GM18519 (cell line): ENCODE results near the gene ZNF709.
"Not testable (repeated sequence)": the region's sequence is repeated elsewhere in the genome, so short reads cannot be mapped to it uniquely, and the experiment has no call there.

Source experiments
- ATAC-seq: cut with Tn5 transposase; IDR thresholded peaks from one replicate; pipeline ENCODE4 v1.9.1; 2021; ENCODE audit warnings: mild to moderate bottlenecking, moderate library complexity; ENCODE audit not compliant: unreplicated experiment, low FRiP score

Gene ZNF709

DNA sequence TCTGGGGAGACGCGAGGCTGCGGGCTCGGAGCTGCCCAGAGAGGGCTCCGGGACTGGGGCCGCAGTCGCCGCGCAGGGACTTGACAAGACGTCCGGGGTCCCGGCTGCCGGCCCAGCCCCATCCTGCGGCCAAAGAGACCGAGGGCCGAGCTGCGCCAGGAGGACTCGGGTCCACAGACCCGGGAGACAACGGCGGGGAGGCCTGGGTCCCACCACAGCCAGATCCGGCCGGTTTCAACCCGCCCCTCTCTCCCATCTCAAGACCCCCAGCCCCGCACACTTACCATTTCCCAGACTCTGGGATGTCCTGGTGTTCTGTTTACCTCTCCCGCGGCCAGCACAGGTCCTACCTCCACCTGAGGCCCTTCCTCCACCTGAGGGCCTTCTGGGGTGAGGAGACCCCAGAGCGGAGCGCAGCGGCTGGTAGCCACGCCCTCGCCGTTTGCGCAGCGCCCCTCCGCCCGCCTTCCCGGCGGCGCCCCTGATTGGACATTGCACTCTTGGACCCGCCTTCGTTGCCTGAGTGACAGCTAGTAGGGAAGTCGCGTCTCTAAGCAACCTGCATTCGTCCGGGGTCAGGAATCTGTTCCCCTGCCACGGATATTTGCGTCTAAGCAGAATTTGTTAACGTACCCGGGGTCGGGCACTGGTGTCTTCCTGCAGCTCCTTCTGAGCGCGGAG lies at the start of gene ZNF709:
Gene ZNF709 (minus strand): TSS at position 446 of the 681 bp plus-strand sequence. CDS start 159 bp downstream, at position 287.
- no peak for ATAC-seq

DNA sequence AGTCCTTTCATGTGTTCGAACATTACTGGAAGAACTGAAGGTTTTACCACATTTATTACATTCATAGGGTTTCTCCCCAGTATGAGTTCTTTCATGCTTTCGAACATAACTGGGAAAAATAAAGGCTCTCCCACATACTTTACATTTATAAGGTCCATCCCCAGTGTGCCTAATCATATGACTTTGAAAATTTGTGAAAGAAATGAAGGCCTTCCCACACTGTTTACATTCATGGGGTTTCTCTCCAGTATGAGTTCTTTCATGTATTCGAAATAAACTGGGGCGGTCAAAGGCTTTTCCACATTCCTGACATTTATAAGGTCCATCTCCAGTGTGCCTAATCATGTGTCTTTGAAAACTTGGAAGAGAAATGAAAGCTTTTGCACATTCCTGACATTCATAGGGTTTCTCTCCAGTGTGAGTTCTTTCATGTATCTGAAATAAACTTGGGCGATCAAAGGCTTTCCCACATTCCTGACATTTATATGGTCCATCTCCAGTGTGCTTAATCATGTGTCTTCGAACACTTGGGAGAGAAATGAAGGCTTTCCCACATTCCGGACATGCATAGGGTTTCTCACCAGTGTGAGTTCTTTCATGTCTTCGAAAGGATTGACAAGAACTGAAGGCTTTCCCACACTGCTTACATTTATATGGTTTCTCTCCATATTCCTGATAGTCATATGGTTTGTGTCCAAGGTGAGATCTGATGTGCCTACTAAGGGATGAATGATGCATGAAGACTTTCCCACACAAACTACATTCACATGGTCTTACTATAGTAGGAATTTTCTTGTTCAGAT lies 42.6 kb upstream of the ZNF709 start:
- ATAC-seq, result no peak

DNA sequence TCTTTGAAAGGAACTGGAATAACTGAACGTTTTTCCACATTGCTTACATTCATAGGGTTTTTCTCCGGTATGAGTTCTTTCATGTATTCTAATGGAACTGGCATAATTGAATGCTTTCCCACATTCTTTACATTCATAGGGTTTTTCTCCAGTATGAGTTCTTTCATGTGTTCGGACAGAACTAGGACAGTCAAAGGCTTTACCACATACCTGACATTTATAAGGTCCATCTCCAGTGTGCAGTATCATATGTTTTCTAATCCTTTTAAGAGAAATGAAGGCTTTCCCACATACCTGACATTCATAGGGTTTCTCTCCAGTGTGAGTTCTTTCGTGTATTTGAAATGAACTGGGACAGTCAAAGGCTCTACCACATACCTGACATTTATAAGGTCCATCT lies 41.9 kb upstream of the ZNF709 start:
- no peak for ATAC-seq

DNA sequence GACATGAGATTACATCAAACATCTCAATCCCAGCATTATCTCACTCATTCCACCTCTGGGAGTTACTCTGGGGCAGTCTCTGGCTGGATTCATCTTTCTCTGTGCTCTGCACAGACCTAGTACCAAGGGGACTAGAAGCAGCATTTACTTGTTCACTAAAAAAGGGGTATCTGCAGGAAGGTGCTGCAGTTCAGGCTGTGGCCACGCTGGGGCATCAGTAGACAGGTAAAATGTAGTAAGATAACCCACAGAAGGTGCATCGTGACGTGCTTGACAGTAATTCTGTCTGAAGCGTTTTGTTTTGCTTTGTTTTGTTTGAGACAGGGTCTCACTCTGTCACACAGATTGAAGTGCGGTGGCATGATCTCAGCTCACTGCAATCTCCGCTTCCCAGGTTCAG lies 37.4 kb upstream of the ZNF709 start:
- ATAC-seq, result no peak

DNA sequence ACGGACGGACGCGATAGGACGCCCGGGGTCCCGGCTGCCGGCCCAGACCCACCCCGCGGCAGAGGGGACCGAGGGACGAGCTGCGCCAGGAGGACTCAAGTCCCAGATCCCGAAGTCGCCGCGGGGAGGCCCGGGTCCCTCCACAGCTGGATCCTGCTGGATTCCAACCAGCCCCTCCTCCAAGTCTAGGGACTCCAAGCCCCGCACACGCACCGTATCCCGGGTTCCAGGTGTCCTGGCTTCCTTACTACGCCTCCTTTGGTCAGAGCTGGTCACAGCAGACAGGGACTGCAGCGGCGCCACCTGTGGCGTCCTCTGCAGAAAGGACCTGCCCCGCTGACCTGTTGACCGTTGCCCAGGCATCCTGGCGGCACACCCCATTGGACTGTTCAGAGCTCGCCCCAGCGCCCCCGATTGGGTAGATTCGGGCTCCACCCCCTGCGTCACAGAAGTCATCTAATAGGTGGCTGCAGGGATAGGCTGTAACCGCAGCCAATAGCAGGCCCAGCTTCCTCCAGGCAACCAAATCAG lies 29.0 kb upstream of the ZNF709 start:
- ATAC-seq, result no peak

DNA sequence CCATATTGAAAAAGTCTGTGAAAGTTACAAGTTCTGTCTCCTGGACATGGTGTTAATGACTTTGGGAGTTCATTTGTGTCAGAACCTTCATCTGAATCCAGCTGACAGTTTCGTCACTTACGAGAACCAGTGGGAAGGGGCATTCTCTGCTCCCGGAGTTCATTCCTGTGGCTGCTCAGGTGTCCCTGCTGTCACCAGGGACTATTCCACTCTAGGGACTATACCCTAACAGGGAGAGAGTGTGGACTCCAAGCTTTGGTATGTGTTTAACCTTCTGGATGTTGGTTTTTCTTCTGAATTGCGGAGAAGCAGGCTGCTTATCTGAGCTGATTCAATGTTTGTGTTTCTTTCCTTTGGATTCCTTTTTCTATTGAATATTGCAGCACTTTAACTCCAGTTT lies 12.4 kb upstream of the ZNF709 start:
- ATAC-seq, result no peak

DNA sequence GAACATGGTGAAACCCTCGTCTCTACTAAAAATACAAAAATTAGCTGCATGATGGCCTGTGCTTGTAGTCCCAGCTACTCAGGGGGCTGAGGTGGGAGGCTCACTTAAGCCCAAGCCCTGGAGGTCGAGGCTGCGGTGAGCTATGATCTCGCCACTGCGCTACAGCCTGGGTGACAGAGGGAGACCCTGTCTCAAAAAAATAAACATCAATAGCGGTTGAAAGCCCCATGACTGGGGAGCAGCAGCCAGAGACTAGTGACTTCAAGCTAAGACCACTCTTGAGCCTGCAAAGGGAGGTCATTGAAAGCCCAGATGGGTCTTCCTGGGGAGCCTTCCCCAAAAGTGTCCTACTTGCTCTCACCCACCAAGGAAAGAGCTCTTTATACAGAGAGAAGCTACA lies 11.9 kb upstream of the ZNF709 start:
- no peak for ATAC-seq

DNA sequence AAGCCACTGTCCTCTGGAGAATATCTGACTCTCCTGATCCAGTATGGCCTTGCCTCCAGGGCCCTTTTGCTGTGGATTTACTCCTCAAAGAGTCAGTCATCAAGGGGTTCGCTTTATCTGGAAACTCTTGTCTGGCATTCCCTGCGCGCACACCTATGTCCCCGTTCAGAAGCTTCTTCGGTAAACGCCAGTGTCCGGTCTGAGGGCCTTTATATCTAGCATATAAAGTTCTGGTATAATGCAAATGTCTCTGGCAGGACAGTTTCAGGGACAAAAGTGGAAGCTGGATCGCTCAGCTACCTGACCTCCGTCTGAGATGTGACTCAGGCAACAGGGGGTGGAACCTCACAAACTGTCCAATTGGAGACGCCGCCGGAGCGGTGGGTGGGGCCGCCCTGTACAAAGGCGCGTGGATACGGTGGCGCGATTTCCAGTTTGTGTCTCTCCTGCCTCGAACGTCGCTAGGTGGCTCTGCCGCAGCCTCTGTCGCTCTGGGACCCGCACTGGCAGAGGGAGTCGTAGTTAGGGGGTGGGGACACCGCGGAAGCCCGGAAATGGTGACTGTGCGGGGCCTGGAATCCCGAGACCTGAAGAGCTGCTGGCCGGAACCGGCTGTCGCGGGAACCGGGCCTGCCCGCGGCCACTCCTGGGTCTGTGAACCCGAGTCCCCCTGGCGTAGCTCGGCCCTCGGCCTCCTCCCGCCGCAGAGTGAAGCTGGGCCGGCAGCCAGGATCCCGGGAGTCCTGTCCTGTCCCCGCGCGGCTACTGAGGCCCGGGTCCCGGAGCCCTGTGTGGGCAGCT lies 10.6 kb upstream of the ZNF709 start:
- peak; percentile 78 for ATAC-seq

DNA sequence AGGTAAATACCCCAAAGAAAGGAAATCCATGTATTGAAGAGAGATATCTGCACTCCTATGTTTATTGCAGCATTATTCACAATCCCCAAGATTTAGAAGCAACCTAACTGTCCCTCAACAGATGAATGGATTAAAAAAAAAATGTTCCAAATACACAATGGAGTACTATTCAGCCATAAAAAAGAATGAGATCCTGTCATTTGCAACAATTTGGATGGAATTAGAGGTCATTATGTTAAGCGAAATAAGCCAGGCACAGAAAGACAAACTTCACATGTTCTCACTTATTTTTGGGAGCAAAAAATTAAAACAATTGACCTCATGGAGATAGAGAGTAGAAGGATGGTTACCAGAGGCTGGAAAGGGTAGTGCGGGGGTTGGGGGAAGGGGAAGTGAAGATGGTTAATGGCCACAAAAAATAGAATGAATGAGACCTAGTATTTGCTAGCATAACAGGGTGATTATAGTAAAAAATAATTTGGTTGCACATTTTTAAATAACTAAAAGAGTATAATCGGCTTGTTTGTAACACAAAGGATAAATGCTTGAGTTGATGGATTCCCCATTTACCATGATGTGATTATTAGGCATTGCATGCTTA lies 9.7 kb upstream of the ZNF709 start:
- no peak for ATAC-seq

DNA sequence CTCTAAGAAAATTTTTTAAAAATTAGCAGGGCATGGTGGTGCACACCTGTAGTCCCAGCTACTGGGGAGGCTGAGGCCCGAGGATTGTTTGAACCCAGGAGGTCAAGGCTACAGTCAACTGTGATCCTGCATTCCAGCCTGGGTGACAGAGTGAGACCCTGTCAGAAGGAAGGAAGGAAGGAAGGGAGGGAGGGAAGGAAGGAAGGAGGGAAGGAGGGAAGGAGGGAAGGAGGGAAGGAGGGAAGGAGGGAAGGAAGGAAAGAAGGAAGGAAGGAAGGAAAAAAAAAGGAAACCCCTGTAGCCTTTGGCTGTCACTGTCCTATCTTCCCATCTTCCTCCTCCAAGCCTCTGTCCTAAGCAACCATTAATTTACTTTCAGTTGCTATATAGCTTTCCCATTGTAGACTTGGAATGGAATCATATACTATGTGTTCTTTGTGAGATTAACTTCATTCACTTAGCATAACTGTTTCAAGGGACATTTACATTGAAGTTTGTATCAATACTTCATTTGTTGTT lies 1.7 kb upstream of the ZNF709 start:
- ATAC-seq, result not testable (repeated sequence)

DNA sequence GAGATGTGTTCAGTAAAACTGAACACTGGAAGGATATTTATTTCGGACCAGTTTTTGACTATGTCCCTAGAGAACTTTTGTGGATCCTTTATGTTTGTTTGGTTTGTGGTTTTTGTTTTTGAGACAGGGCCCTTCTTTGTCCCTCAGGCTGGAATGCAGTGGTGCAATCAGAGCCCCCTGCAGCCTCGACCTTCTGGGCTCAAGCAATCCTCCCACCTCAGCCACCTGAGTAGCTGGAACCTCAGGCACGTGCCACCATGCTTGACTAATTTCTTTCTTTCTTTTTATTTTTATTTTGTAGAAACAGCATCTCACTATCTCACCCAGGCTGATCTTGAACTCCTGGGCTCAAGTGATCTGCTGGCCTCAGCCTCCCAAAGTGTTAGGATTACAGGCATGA lies 955 bp upstream of the ZNF709 start:
- no peak for ATAC-seq

DNA sequence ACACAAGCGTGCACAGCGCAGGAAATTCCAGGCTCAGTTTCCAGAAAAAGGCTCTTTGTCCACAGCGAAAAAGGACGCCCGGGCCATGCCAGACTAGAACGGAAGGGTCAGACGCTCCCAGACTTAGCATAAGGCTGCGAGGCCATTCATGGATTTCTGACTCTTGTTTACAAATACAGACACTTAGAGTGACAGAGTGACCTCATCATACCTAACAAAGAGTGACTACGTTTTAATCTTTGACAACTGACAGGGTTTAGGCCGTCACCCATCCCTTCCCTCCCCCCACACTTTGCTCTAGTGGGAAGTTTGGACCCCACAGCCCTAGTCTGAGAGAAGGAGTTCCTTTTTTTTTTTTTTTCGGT lies 418 bp upstream of the ZNF709 start:
- no peak for ATAC-seq

DNA sequence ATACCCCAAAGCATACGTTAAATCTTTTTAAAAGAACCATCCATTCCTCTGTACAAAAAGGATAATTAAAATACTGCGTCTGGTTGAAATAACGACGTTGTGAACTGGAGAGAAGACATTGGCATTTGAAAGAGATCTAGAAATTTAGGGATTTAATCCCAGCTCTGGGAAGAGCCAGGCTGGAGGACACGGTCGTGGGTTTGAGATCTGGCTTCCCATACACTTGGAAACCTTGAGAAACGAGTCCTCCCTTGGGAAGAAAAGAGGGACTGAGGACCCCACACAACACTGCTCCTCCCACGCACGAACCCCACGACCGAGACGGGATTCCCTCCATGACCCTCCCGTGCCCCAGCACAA lies 625 bp downstream of the ZNF709 start:
- no peak for ATAC-seq

DNA sequence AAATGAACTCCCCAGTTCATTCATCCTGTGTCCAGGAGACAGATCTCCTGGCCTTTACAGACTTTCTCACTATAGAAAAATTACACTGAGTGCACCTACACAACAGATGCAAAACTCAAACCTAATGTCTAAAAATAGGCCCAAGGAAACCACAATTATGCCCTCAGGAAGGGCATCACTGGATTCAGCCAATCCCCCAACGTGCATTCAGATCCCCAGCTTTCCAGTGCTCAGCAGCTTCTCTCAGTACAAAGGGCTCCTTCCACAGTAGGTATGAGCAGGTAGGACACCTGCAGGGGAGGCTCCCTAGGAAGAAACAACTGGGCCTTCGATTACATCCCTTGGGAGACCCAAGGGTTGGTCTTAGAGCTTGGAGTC lies 2.1 kb downstream of the ZNF709 start:
- no peak for ATAC-seq

DNA sequence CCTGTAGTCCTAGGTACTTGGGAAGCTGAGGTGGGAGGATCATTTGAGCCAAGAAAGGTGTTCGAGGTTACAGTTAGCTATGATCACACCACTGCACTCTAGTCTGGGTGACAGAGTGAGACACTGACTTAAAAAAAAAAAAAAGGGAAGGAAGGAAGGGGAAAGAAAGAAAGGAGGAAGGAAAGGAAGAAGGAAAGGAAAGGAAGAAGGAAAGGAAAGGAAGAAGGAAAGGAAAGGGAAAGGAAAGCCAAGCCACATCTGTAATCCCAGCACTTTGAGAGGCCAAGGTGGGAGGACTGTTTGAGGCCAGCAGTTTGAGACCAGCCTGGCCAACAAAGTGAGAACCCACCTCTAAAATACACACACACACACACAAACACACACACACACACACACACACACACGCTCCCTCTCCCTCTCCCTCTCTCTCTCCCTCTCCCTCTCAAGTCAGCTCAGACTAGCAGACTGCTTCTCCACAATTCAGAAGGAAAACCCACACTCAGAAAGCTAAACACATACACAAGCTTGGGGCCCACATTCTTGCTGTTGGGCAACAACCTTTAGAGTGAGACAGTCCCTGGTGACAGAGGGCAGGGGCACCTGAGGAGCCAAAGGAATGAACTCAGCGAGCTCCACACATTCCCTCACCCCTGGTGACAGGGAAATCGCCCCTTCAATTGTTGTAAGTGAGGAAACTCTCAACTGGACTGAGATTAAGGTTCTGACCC lies 2.7 kb downstream of the ZNF709 start:
- no peak for ATAC-seq

DNA sequence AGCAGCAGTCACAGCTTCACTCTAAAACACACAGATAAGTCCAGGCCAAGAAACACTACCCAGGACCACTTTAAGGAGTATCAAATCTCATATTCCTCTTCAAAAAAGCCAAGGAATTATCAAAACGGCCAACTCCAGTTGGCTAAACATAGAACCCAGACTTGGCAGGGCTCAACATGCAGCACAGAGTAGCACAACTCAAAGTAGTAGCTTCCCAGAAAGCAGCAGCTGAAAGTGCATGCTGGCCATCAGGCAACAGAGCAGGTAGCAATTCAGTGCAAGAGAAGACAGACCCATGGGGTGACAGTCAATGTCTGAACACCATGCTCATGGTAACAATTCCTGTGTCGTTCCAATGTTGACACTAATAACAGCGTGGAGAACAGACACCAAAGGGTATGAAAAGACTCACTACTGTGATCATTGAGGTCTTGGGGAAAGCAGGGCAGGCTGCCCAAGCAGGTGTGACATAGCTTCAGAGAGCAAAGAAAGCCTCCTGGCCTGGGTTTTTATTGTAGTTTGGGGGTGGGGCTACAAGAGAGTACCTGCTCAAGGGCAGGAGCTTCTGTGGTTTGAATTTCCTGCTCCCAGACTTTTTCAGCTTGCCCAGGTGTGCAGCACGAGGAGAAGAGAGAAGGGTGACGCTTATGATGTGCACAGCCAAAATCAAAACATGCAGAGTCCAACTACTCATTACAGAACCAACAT lies 6.2 kb downstream of the ZNF709 start:
- ATAC-seq, result no peak

DNA sequence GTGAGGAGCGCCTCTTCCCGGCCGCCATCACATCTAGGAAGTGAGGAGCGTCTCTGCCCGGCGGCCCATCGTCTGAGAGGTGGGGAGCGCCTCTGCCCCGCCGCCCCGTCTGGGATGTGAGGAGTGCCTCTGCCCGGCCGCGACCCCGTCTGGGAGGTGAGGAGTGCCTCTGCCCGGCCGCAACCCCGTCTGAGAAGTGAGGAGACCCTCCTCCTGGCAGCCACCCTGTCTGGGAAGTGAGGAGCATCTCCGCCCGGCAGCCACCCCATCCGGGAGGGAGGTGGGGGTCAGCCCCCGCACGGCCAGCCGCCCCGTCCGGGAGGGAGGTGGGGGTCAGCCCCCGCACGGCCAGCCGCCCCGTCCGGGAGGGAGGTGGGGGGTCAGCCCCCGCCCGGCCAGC lies 17.0 kb downstream of the ZNF709 start:
- ATAC-seq, result not testable (repeated sequence)

DNA sequence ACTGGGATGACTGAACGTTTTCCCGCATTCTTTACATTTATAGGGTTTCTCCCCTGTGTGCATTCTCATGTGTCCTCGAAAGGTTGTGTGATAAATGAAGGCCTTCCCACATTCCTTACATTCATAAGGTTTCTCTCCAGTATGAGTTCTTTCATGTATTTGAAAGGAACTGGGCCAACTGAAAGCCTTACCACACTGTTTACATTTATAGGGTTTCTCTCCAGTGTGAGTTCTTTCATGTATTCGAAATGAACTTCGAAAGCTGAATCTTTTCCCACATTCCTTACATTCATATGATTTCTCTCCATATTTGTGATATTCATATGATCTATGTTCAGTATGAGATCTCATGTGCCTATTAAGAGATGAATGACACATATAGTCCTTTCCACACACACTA lies 19.4 kb downstream of the ZNF709 start:
- ATAC-seq, result no peak

DNA sequence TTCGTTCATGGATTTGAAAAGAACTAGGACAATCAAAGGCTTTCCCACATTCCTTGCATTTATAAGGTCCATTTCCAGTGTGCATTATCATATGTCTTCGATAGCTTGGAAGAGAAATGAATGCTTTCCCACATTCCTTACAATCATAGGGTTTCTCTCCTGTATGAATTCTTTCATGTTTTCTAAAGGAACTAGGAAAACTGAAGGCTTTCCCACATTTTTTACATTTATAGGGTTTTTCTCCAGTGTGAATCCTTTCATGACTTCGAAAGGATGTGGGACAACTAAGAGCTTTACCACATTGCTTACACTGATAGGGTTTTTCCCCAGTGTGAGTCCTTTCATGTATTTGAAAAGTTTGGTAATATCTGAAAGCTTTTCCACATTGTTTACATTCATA lies 19.8 kb downstream of the ZNF709 start:
- ATAC-seq, result no peak
